Measurements from ENCODE around the gene BICDL1.
"Not testable (repeated sequence)": the region's sequence is repeated elsewhere in the genome, so short reads cannot be mapped to it uniquely, and the experiment has no call there.

Gene BICDL1

GRCh38 chr12:119988472-119989360 lies at the start of gene BICDL1:
Gene BICDL1, plus strand, starts transcription at chr12:119989236. Its CDS starts 633 bp downstream, at chr12:119989869.
- DNase-seq (ENCODE audit: low read depth, low spot score) = peak; percentile 72

GRCh38 chr12:119940897-119941296 lies 48.1 kb upstream of the BICDL1 start:
- DNase-seq (ENCODE audit: low read depth, low spot score) = no peak

GRCh38 chr12:119942386-119942785 lies 46.6 kb upstream of the BICDL1 start:
- DNase-seq (ENCODE audit: low read depth, low spot score) = no peak

GRCh38 chr12:119946213-119946612 lies 42.8 kb upstream of the BICDL1 start:
- DNase-seq (ENCODE audit: low read depth, low spot score) = no peak

- DNase-seq (ENCODE audit: low read depth, low spot score) = no peak
Observed at GRCh38 chr12:119949145-119949544, 39.9 kb upstream of the BICDL1 start.

GRCh38 chr12:119949594-119949993 lies 39.4 kb upstream of the BICDL1 start:
- DNase-seq (ENCODE audit: low read depth, low spot score) = no peak

- no peak for DNase-seq (ENCODE audit: low read depth, low spot score)
Observed at GRCh38 chr12:119956047-119956446, 33.0 kb upstream of the BICDL1 start.

GRCh38 chr12:119957135-119957534 lies 31.9 kb upstream of the BICDL1 start:
- no peak for DNase-seq (ENCODE audit: low read depth, low spot score)

- no peak for DNase-seq (ENCODE audit: low read depth, low spot score)
Observed at GRCh38 chr12:119959435-119959834, 29.6 kb upstream of the BICDL1 start.

- no peak for DNase-seq (ENCODE audit: low read depth, low spot score)
Observed at GRCh38 chr12:119964123-119964522, 24.9 kb upstream of the BICDL1 start.

GRCh38 chr12:119964929-119965328 lies 24.1 kb upstream of the BICDL1 start:
- DNase-seq (ENCODE audit: low read depth, low spot score) = no peak

- DNase-seq (ENCODE audit: low read depth, low spot score) = no peak
Observed at GRCh38 chr12:119980242-119980641, 8.8 kb upstream of the BICDL1 start.

GRCh38 chr12:119980702-119981101 lies 8.3 kb upstream of the BICDL1 start:
- DNase-seq (ENCODE audit: low read depth, low spot score) = not testable (repeated sequence)

- DNase-seq (ENCODE audit: low read depth, low spot score) = no peak
Observed at GRCh38 chr12:119989361-119989730, 310 bp downstream of the BICDL1 start.

- no peak for DNase-seq (ENCODE audit: low read depth, low spot score)
Observed at GRCh38 chr12:119989731-119990381, 820 bp downstream of the BICDL1 start.

GRCh38 chr12:119990382-119990874 lies 1.4 kb downstream of the BICDL1 start:
- no peak for DNase-seq (ENCODE audit: low read depth, low spot score)

- no peak for DNase-seq (ENCODE audit: low read depth, low spot score)
Observed at GRCh38 chr12:119992129-119992705, 3.2 kb downstream of the BICDL1 start.

GRCh38 chr12:119994892-119995658 lies 6.0 kb downstream of the BICDL1 start:
- no peak for DNase-seq (ENCODE audit: low read depth, low spot score)

GRCh38 chr12:119996417-119996816 lies 7.4 kb downstream of the BICDL1 start:
- DNase-seq (ENCODE audit: low read depth, low spot score) = no peak

- DNase-seq (ENCODE audit: low read depth, low spot score) = no peak
Observed at GRCh38 chr12:119998471-119999245, 9.6 kb downstream of the BICDL1 start.

- DNase-seq (ENCODE audit: low read depth, low spot score) = no peak
Observed at GRCh38 chr12:120000556-120000955, 11.5 kb downstream of the BICDL1 start.

All from iPS DF 19.7 (cell line).